Progenitor cell of endocrine pancreas (in vitro differentiated cells): ENCODE measurements around the gene ADAM23. TPM values are rescaled to one million over a fixed set of nuclear protein-coding genes. Genes with fewer than 3 reads are reported as not detected.
"Not testable (repeated sequence)": the region's sequence is repeated elsewhere in the genome, so short reads cannot be mapped to it uniquely, and the experiment has no call there.

Experiments used
- DNase-seq: peaks from one replicate; pipeline ENCODE4 v3.0.0; 2021; ENCODE audit warnings: low spot score; ENCODE audit not compliant: unreplicated experiment
- H3K27ac Mint-ChIP-seq: 2 replicates; pipeline ENCODE4 v1.8.0; 2021; ENCODE audit warnings: mild to moderate bottlenecking, moderate library complexity, mixed read lengths
- H3K27me3 Mint-ChIP-seq: 2 replicates; pipeline ENCODE4 v1.8.0; 2021; ENCODE audit warnings: mixed read lengths
- H3K36me3 Mint-ChIP-seq: 2 replicates; pipeline ENCODE4 v1.8.0; 2022; ENCODE audit warnings: mixed read lengths; ENCODE audit not compliant: insufficient read depth
- H3K4me1 Mint-ChIP-seq: 2 replicates; pipeline ENCODE4 v1.8.0; 2021; ENCODE audit warnings: low read depth, mixed read lengths
- H3K4me3 Mint-ChIP-seq: 2 replicates; pipeline ENCODE4 v1.8.0; 2021; ENCODE audit warnings: low read depth, mild to moderate bottlenecking, moderate library complexity, mixed read lengths
- H3K9me3 Mint-ChIP-seq: 2 replicates; pipeline ENCODE4 v1.8.0; 2021; ENCODE audit warnings: low read depth, mixed read lengths
- long read RNA-seq: library from polyadenylated mRNA; unstranded; transcript quantifications from one replicate; pipeline ENCODE4 v2.0.0, GENCODE V29; 2020
- total RNA-seq: library from RNA; stranded (reverse); gene quantifications from 2 replicates; pipeline ENCODE4 v1.2.1, GENCODE V29; 2021
- TF ChIP-seq, protein P1 (sequence below): fragments of 200-600 bp; sonication (generic); IDR thresholded peaks from one replicate; pipeline ENCODE4 v1.5.0; 2021; ENCODE audit warnings: antibody characterized with exemption, mild to moderate bottlenecking; ENCODE audit not compliant: unreplicated experiment

Gene ADAM23, protein sequence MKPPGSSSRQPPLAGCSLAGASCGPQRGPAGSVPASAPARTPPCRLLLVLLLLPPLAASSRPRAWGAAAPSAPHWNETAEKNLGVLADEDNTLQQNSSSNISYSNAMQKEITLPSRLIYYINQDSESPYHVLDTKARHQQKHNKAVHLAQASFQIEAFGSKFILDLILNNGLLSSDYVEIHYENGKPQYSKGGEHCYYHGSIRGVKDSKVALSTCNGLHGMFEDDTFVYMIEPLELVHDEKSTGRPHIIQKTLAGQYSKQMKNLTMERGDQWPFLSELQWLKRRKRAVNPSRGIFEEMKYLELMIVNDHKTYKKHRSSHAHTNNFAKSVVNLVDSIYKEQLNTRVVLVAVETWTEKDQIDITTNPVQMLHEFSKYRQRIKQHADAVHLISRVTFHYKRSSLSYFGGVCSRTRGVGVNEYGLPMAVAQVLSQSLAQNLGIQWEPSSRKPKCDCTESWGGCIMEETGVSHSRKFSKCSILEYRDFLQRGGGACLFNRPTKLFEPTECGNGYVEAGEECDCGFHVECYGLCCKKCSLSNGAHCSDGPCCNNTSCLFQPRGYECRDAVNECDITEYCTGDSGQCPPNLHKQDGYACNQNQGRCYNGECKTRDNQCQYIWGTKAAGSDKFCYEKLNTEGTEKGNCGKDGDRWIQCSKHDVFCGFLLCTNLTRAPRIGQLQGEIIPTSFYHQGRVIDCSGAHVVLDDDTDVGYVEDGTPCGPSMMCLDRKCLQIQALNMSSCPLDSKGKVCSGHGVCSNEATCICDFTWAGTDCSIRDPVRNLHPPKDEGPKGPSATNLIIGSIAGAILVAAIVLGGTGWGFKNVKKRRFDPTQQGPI
- total RNA-seq: 16.0 and 19.9 TPM in 2 replicates
- long read RNA-seq, partial matches to known transcripts: 1 of 6 reads
- long read RNA-seq, other reads (novel, unspliced or antisense): 5 of 6 reads

DNA sequence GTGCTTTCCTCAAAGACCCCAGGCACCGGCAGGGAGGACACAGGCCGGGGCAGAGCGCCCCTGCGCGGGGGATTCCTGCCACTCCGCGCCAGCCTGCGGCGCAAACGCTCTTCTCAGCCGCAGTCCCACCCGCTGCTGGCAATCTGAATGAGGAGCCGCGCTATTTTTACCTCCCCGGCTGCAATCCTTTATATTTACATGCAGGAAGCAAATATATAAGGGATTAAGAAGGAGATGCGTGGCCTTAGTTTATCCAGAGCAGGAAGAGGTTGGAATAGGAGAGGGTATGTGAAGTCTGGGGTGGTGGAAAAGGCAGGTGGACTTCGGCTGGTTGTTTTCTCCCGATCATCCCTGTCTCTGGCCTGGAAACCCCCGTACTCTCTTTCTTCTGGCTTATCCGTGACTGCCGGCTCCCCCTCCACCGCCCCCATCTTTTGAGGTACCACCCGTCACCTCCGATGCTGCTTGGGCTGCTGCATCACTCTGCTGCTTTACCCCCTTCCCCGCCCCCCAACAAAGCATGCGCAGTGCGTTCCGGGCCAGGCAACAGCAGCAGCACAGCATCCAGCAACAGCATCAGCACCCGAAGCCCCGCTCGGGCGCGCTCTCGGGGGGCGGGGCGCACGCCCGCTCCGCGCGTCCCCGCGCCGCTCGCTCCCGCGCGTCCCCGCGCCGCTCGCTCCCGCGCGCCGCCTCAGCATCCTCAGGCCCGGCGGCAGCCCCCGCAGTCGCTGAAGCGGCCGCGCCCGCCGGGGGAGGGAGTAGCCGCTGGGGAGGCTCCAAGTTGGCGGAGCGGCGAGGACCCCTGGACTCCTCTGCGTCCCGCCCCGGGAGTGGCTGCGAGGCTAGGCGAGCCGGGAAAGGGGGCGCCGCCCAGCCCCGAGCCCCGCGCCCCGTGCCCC, at the start of gene ADAM23:
Gene ADAM23, plus strand, starts transcription at position 700 of the 902 bp plus-strand sequence. CDS start 335 bp downstream, outside the sequence.
- peak; percentile 26 for DNase-seq
- no peaks in the 10 kb centered on the region for H3K9me3 Mint-ChIP-seq
- H3K4me3 Mint-ChIP-seq: peak within 1 kb of the TSS; percentile 88
- no peaks in the 10 kb centered on the region for H3K36me3 Mint-ChIP-seq
- H3K27ac Mint-ChIP-seq: peak within 1 kb of the TSS; percentile 90
- TF ChIP-seq, protein P1, sequence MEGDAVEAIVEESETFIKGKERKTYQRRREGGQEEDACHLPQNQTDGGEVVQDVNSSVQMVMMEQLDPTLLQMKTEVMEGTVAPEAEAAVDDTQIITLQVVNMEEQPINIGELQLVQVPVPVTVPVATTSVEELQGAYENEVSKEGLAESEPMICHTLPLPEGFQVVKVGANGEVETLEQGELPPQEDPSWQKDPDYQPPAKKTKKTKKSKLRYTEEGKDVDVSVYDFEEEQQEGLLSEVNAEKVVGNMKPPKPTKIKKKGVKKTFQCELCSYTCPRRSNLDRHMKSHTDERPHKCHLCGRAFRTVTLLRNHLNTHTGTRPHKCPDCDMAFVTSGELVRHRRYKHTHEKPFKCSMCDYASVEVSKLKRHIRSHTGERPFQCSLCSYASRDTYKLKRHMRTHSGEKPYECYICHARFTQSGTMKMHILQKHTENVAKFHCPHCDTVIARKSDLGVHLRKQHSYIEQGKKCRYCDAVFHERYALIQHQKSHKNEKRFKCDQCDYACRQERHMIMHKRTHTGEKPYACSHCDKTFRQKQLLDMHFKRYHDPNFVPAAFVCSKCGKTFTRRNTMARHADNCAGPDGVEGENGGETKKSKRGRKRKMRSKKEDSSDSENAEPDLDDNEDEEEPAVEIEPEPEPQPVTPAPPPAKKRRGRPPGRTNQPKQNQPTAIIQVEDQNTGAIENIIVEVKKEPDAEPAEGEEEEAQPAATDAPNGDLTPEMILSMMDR: peak; percentile 62
- peaks cover 34% of the 10 kb centered on the region for H3K4me1 Mint-ChIP-seq
- H3K27me3 Mint-ChIP-seq: peaks cover 60% of the 10 kb centered on the region

DNA sequence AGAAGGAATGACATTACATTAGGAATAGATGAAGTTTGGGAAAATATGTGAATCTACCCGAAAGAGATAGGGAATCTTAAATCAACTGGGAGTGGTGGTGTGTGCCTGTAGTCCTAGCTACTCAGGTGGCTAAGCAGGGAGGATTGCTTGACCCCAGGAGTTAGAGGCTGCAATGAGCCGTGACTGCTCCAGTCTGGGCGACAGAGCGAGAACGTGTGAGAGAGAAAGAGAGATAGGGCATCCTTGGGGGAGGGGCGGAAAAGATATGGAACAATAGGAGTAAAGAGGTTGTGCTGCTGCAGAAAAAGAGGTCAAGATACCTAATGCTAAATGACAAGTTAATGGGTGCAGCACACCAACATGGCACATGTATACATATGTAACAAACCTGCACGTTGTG, 47.1 kb upstream of the ADAM23 start:
- TF ChIP-seq, protein P1: no peak
- Mint-ChIP-seq H3K4me3 (no peak overlapping the region), H3K36me3 (peaks cover 5% of the 10 kb centered on the region), H3K27me3 (peaks cover 4% of the 10 kb centered on the region), H3K27ac (no peak overlapping the region), H3K9me3 (peaks cover 21% of the 10 kb centered on the region), H3K4me1 (peaks cover 8% of the 10 kb centered on the region)
- DNase-seq: no peak

DNA sequence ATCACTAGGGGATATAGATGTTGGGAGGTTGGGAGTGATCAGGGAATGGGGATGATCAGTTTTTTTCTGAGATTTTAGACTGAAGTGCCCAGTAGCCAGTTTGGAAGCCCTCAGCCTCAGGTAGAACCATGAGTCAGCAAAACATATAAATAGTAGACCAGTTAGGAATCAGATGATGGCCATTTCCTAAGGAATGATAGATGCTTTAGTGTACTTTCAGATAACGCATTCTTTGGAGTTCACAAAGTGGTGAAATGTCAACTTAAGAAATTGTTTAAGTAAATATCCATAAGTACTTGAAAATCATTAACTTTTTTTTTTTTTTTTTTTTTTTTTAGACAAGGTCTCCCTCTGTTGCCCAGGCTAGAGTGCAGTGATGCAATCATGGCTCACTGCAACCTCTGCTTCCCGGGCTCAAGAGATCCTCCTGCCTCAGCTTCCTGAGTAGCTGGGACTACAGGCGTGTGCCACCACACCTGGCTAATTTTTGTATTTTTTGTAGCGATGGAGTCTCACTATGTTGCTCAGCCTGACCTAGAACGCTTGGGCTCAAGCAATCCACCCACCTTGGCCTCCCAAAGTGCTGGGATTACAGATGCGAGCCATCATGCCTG, 40.3 kb upstream of the ADAM23 start:
- H3K27ac Mint-ChIP-seq, H3K36me3 Mint-ChIP-seq, H3K27me3 Mint-ChIP-seq, H3K4me1 Mint-ChIP-seq, DNase-seq, H3K4me3 Mint-ChIP-seq: not testable (repeated sequence)
- peaks cover 15% of the 10 kb centered on the region for H3K9me3 Mint-ChIP-seq

DNA sequence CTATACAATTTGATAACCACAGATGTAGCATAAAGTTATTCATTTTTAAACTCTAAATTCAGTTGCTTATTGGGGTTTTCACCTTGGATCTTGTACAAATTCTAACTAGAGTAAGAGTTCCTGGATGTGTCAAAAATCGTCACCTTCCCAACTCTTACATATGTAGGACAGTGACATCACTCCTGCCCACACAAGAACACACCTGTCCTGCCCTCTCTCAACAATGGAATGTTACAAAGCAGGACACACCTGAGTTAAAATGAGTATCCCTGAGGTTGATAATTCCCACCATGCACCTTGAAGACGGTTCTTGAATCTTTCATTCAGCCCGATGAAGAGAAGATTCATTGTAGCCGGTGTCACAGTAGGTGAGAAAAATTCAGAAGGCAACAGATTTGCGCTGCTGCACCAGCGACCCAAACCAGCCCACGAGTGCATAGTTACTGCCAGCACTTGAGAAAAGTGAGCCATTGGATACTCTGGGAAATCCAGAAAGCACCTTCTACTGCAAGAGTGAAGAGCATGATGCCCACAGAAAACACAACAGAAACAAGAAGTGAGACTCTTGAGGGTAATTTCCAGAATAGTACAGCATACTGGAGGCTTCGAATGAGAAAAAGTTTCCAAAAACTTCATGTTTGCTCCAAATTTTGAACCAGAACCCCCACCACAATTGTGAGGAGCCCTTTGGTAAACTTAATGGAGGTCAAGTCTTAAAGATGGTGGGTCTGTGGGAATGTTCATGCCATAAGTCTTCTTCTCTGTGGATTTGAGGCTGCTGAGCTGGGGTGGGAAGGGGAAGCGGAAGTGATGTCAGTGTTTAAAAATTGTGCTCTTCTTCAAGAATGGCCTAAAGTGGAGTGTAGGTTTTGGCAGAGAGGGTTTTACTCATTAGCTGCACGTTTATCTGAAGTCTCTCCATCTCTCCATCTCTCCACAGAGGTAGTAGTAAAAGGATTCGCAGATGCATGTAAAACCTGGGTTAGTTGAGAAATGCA, 34.7 kb upstream of the ADAM23 start:
- Mint-ChIP-seq H3K4me1 (peaks cover 11% of the 10 kb centered on the region), H3K27me3 (peaks cover 34% of the 10 kb centered on the region), H3K36me3 (no peaks in the 10 kb centered on the region), H3K9me3 (peaks cover 6% of the 10 kb centered on the region), H3K4me3 (no peak overlapping the region), H3K27ac (no peak overlapping the region)
- TF ChIP-seq, protein P1: no peak
- no peak for DNase-seq
